ENCODE measurements around the gene NYNRIN. TPM values are rescaled to one million over a fixed set of nuclear protein-coding genes. Genes with fewer than 3 reads are reported as not detected.

NYNRIN gene
- total and polyA plus RNA-seq, 5 donors: 5.1 to 12.0 (median 9.4) TPM

- intact Hi-C loops (cut with DNase I): no loop called here
- Histone ChIP-seq H3K4me3 (ENCODE audit: low read length) (no peak overlapping the region), H3K9me3 (ENCODE audit: control insufficient read depth, low read length) (no peaks in the 10 kb centered on the region), H3K4me1 (ENCODE audit: control insufficient read depth, insufficient read depth, low read length) (peaks cover 2% of the 10 kb centered on the region), H3K27me3 (ENCODE audit: control insufficient read depth, insufficient read depth) (no peaks in the 10 kb centered on the region), H3K27ac (ENCODE audit: low read length) (no peak overlapping the region)
- ATAC-seq (no peak), DNase-seq (no peak)
- 47% methylated on average over 3 of the region's 3 CpGs for WGBS
Measured at GRCh38 chr14:24394275-24394674, 4.5 kb upstream of the NYNRIN start.

DNA sequence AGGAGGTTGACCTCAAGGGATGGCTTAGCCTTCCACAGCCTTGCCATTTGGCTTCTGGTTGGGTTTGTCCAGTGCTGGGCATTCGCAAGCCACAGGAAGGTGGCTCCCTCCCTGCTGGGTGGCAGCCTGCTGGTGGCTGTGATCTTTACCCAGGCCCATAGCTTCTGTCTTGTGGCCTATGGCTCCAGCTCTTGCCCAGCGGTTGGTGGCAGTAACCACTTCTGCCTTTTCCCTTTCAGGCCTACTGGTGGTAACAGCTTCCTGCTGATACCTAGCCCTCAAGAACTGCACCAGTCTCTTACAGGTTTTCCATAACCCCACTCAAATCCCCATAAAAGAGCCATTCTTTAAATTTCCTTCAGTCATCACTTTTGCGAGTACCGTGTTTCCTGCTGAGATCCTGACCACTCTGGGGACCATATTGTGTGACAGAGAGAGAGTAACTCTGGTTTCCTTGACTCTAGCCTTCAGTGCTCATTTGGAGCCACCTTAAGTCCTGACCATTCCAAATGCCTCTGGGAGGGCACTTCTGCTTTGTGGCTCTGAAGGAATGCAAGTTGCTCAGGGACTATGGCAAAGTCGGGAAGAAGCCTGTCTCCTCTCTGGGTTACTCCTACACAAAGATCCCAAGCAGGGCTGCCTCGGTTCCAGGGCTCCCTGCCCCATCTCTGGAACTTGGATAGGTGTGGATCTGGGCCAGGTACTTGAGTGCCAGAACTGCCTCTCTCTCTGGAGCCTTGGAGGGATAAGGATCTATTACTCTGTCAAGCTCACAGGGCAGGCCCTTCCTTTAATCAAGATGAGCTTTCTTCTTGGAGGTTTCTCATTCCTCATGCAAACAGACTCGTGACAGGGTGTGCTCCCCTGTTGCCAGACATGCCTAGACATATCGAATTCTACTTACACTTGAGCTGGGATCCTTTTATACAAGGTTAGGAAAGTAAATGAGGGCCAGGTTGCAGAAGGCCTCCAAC is 2.9 kb upstream of the NYNRIN start:
- Histone ChIP-seq H3K9me3 (ENCODE audit: control insufficient read depth, low read length) (no peaks in the 10 kb centered on the region), H3K27me3 (ENCODE audit: control insufficient read depth, insufficient read depth) (no peaks in the 10 kb centered on the region), H3K27ac (ENCODE audit: low read length) (no peak overlapping the region), H3K4me3 (ENCODE audit: low read length) (no peak overlapping the region), H3K4me1 (ENCODE audit: control insufficient read depth, insufficient read depth, low read length) (peaks cover 8% of the 10 kb centered on the region)
- intact Hi-C loops (cut with DNase I): no loop called here
- DNase-seq: no peak
- WGBS: 63% methylated on average over 8 of the region's 8 CpGs
- ATAC-seq: no peak

GRCh38 chr14:24397639-24398292 is 1.0 kb upstream of the NYNRIN start:
- Histone ChIP-seq H3K27me3 (ENCODE audit: control insufficient read depth, insufficient read depth) (no peaks in the 10 kb centered on the region), H3K27ac (ENCODE audit: low read length) (peak overlapping the region; percentile 68), H3K4me3 (ENCODE audit: low read length) (no peak overlapping the region), H3K9me3 (ENCODE audit: control insufficient read depth, low read length) (no peaks in the 10 kb centered on the region), H3K4me1 (ENCODE audit: control insufficient read depth, insufficient read depth, low read length) (peaks cover 17% of the 10 kb centered on the region)
- intact Hi-C loops (cut with DNase I): no loop called here
- peak in 1 of 2 donors; percentile 2 for ATAC-seq
- 39% methylated on average over 6 of the region's 6 CpGs for WGBS
- DNase-seq: no peak

GRCh38 chr14:24398293-24398652 is 530 bp upstream of the NYNRIN start:
- Histone ChIP-seq H3K27ac (ENCODE audit: low read length) (peak overlapping the region; percentile 68), H3K27me3 (ENCODE audit: control insufficient read depth, insufficient read depth) (no peaks in the 10 kb centered on the region), H3K9me3 (ENCODE audit: control insufficient read depth, low read length) (no peaks in the 10 kb centered on the region), H3K4me3 (ENCODE audit: low read length) (peak overlapping the region; percentile 91), H3K4me1 (ENCODE audit: control insufficient read depth, insufficient read depth, low read length) (peaks cover 17% of the 10 kb centered on the region)
- peak; percentile 58 to 83 (median 83) for DNase-seq
- peak; percentile 75 to 84 for ATAC-seq
- 12% methylated on average over 7 of the region's 7 CpGs for WGBS
- intact Hi-C loops (cut with DNase I): no loop called here

DNA sequence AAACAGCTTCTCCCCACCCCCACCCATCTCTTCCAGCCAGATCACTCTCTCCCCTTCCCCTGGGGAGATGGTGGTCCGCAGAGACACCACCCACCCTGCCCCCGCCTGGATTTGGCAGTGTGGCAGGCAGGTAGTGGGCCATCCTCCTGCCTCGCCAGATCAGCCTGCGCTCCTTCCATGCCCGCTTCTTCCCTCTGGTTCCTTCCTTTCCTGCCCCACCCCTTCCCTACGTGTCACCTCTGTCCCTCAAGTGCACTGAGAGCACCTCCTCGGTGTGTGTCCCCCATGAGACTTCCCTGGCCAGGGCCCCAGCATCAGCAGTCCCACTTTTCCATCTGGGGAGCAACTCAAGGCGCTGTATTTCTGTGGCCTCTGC is 632 bp downstream of the NYNRIN start:
- DNase-seq: no peak
- H3K4me1 ChIP-seq (ENCODE audit: control insufficient read depth, insufficient read depth, low read length): peaks cover 18% of the 10 kb centered on the region
- WGBS: 16% methylated on average over 8 of the region's 8 CpGs
- no peaks in the 10 kb centered on the region for H3K9me3 ChIP-seq (ENCODE audit: control insufficient read depth, low read length)
- no peaks in the 10 kb centered on the region for H3K27me3 ChIP-seq (ENCODE audit: control insufficient read depth, insufficient read depth)
- intact Hi-C loops (cut with DNase I): no loop called here
- ATAC-seq: peak; percentile 8 to 16
- peak overlapping the region; percentile 43 for H3K27ac ChIP-seq (ENCODE audit: low read length)
- H3K4me3 ChIP-seq (ENCODE audit: low read length): peak overlapping the region; percentile 91

GRCh38 chr14:24399999-24400718 is 1.4 kb downstream of the NYNRIN start:
- intact Hi-C loops (cut with DNase I): no loop called here
- no peak for ATAC-seq
- peak in 1 of 3 donors; percentile 50 for DNase-seq
- H3K27ac ChIP-seq (ENCODE audit: low read length): peak overlapping the region; percentile 3
- H3K4me3 ChIP-seq (ENCODE audit: low read length): peak overlapping the region; percentile 91
- H3K27me3 ChIP-seq (ENCODE audit: control insufficient read depth, insufficient read depth): no peaks in the 10 kb centered on the region
- no peaks in the 10 kb centered on the region for H3K9me3 ChIP-seq (ENCODE audit: control insufficient read depth, low read length)
- H3K4me1 ChIP-seq (ENCODE audit: control insufficient read depth, insufficient read depth, low read length): peaks cover 18% of the 10 kb centered on the region
- WGBS: 47% methylated on average over 4 of the region's 4 CpGs

- 53% methylated on average over 9 of the region's 9 CpGs for WGBS
- ATAC-seq: no peak
- no peaks in the 10 kb centered on the region for H3K27me3 ChIP-seq (ENCODE audit: control insufficient read depth, insufficient read depth)
- H3K9me3 ChIP-seq (ENCODE audit: control insufficient read depth, low read length): no peaks in the 10 kb centered on the region
- intact Hi-C loops (cut with DNase I): no loop called here
- DNase-seq: peak in 1 of 3 donors; percentile 53
- H3K4me1 ChIP-seq (ENCODE audit: control insufficient read depth, insufficient read depth, low read length): peaks cover 18% of the 10 kb centered on the region
- H3K4me3 ChIP-seq (ENCODE audit: low read length): no peak overlapping the region
- no peak overlapping the region for H3K27ac ChIP-seq (ENCODE audit: low read length)
Measured at GRCh38 chr14:24401810-24402702, 3.3 kb downstream of the NYNRIN start.

DNA sequence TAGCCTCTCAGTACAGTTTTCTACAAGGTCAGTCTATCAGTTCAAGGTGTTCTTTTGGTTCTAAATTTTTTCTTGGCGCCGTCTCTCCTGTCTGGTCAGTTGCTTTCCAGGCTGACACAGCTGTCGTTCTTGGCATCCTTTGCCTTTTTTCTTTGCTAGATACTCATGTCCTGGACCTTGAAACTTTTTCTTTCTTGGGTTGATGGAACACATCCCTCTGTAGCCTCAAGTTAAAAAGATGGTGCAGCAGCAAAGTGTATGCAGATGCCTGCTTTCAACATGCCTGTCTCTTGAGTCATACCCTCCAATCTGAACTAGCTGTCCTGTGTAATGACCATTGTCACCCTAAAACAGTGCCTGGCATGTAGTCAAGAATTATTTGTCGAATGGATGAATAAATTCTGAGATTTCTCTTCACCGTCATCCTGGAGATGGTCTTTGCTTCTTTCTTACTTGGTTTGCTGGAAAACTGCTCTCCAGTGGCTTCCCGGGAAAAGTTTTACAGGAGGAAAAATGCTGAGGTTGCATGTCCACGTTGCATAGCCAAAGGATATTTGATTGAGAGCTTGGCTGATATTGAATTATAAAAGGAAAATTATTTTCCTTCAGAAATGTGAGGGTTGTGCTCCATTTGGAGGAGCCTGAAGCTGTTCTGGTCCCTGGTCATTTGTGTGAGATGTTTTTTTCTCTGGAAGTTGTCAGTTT is 4.6 kb downstream of the NYNRIN start:
- ATAC-seq (peak in 1 of 2 donors; percentile 3), DNase-seq (peak in 1 of 3 donors; percentile 58)
- intact Hi-C loops (cut with DNase I): no loop called here
- Histone ChIP-seq H3K4me1 (ENCODE audit: control insufficient read depth, insufficient read depth, low read length) (peaks cover 17% of the 10 kb centered on the region), H3K27me3 (ENCODE audit: control insufficient read depth, insufficient read depth) (no peaks in the 10 kb centered on the region), H3K27ac (ENCODE audit: low read length) (no peak overlapping the region), H3K9me3 (ENCODE audit: control insufficient read depth, low read length) (no peaks in the 10 kb centered on the region), H3K4me3 (ENCODE audit: low read length) (no peak overlapping the region)
- 35% methylated on average over 7 of the region's 7 CpGs for WGBS

DNA sequence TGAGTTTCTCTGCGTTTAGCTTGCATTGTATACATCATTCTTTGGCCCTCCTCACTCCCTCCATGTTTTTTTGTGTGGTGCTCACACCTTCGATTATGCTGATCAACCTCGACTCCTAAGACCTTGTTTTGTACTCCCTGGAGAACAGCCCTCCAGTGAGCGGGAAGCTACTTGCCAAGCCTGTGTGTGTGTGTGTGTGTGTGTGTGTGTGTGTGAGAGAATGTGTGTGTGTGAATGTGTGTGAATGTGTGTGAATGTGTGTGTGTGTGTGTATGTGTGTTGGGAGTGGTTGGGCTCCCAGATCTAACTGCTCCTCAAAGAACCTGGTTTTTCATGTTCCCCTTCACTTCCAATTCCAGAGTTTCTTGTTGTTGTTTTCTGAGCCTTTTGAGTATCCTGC is 6.0 kb downstream of the NYNRIN start:
- DNase-seq (no peak), ATAC-seq (no peak)
- no peak overlapping the region for H3K27ac ChIP-seq (ENCODE audit: low read length)
- H3K27me3 ChIP-seq (ENCODE audit: control insufficient read depth, insufficient read depth): no peaks in the 10 kb centered on the region
- intact Hi-C loops (cut with DNase I): no loop called here
- no peak overlapping the region for H3K4me3 ChIP-seq (ENCODE audit: low read length)
- H3K9me3 ChIP-seq (ENCODE audit: control insufficient read depth, low read length): no peaks in the 10 kb centered on the region
- peaks cover 17% of the 10 kb centered on the region for H3K4me1 ChIP-seq (ENCODE audit: control insufficient read depth, insufficient read depth, low read length)
- 55% methylated on average over 4 of the region's 4 CpGs for WGBS

DNA sequence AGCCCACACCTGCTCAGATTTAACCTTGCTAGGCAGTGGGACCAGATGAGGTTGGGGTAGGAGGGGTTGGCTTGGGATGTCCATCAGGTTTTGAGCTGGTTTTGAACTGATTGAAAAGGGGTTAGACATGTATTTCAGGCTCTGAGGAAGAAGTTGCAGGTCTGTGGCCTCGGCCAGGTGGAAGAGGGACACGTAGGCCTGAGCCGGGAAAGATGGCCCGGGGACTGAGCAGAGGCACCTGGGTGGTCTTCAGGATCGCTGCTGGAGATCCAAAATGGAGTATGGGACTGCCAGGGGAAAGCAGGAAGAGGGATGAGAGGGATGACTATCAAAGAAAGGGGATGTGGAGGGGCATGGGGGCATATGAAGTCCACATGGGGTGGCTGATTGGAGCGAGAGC is 7.6 kb downstream of the NYNRIN start:
- 95% methylated on average over 6 of the region's 6 CpGs for WGBS
- Histone ChIP-seq H3K27ac (ENCODE audit: low read length) (no peak overlapping the region), H3K9me3 (ENCODE audit: control insufficient read depth, low read length) (no peaks in the 10 kb centered on the region), H3K4me1 (ENCODE audit: control insufficient read depth, insufficient read depth, low read length) (peaks cover 7% of the 10 kb centered on the region), H3K27me3 (ENCODE audit: control insufficient read depth, insufficient read depth) (no peaks in the 10 kb centered on the region), H3K4me3 (ENCODE audit: low read length) (no peak overlapping the region)
- intact Hi-C loops (cut with DNase I): no loop called here
- DNase-seq (no peak), ATAC-seq (no peak)
